ENCODE results near the gene ISM1.

GRCh38 chr20:13238001-13238653 lies 17.1 kb downstream of the ISM1 start:
- TF ChIP-seq CTCF (IDR thresholded peaks at IDR 0.05 in 8 of 11, conservative IDR thresholded peaks at IDR 0.05 in 3 of 11) (no peak), POLR2A (IDR thresholded peaks at IDR 0.05) (no peak), POLR2AphosphoS5 (IDR thresholded peaks at IDR 0.05) (no peak)
